T1000 (cell line): Measurements from ENCODE around the gene NANOS3.

Experiments used
- DNase-seq: peaks from one replicate; lab custom pipeline; 2025; ENCODE audit warnings: mixed read lengths; lab: John Stamatoyannopoulos, UW

The NANOS3 gene

GRCh38 chr19:13885826-13886365, 9.0 kb downstream of the NANOS3 start:
- no peak for DNase-seq

GRCh38 chr19:13887018-13887436, 10.1 kb downstream of the NANOS3 start:
- DNase-seq = no peak

- no peak for DNase-seq
Measured at GRCh38 chr19:13887517-13887916, 10.6 kb downstream of the NANOS3 start.

- no peak for DNase-seq
Measured at GRCh38 chr19:13888281-13888680, 11.3 kb downstream of the NANOS3 start.

- no peak for DNase-seq
Measured at GRCh38 chr19:13890136-13890535, 13.2 kb downstream of the NANOS3 start.

- DNase-seq = no peak
Measured at GRCh38 chr19:13892870-13893269, 15.9 kb downstream of the NANOS3 start.

GRCh38 chr19:13894552-13894951, 17.6 kb downstream of the NANOS3 start:
- no peak for DNase-seq

GRCh38 chr19:13896227-13896626, 19.3 kb downstream of the NANOS3 start:
- DNase-seq = no peak

GRCh38 chr19:13899393-13899792, 22.5 kb downstream of the NANOS3 start:
- no peak for DNase-seq

- no peak for DNase-seq
Measured at GRCh38 chr19:13899912-13900584, 23.1 kb downstream of the NANOS3 start.

- DNase-seq = no peak
Measured at GRCh38 chr19:13902993-13903555, 26.1 kb downstream of the NANOS3 start.

GRCh38 chr19:13905634-13906520, 28.9 kb downstream of the NANOS3 start, which contains the start of the genes BRME1 and CC2D1A:
TSS of gene BRME1 (minus strand) at chr19:13906117. CDS start at chr19:13904892, 1,225 bp downstream.
TSS of gene CC2D1A (plus strand) at chr19:13906201. CDS start at chr19:13906442, 241 bp downstream.
- DNase-seq = peak; percentile 77

GRCh38 chr19:13906521-13906904, 29.6 kb downstream of the NANOS3 start:
- no peak for DNase-seq

- no peak for DNase-seq
Measured at GRCh38 chr19:13906910-13907309, 30.0 kb downstream of the NANOS3 start.

- DNase-seq = no peak
Measured at GRCh38 chr19:13908674-13909073, 31.7 kb downstream of the NANOS3 start.

GRCh38 chr19:13909430-13909829, 32.5 kb downstream of the NANOS3 start:
- DNase-seq = no peak

- DNase-seq = no peak
Measured at GRCh38 chr19:13913352-13913751, 36.4 kb downstream of the NANOS3 start.

GRCh38 chr19:13914777-13915176, 37.8 kb downstream of the NANOS3 start:
- no peak for DNase-seq

GRCh38 chr19:13917888-13918406, 41.0 kb downstream of the NANOS3 start:
- DNase-seq = no peak

GRCh38 chr19:13918726-13919411, 41.9 kb downstream of the NANOS3 start:
- no peak for DNase-seq

- DNase-seq = no peak
Measured at GRCh38 chr19:13920524-13920923, 43.6 kb downstream of the NANOS3 start.
